Gastrocnemius medialis (tissue), 4 donors: ENCODE results near the gene FGD5. TPM values are rescaled to one million over a fixed set of nuclear protein-coding genes. Genes with fewer than 3 reads are reported as not detected.

Source experiments
- ATAC-seq, 2 donors: fragments of 150-250 bp; one replicate each; pipeline ENCODE4 v1.9.1; 2016
- DNase-seq, 2 donors: peaks; one replicate each; pipeline ENCODE4 v3.0.0-alpha.2; 2019
- H3K27ac ChIP-seq, 4 donors: fragments of 200-600 bp; sonication (generic); 1 replicate in 1 of 4; 2 replicates in 3 of 4; pipeline ENCODE4 v1.5.1; 2016 to 2018; ENCODE audit warnings: mild to moderate bottlenecking in 2 of 4, moderate library complexity in 1 of 4
- H3K27me3 ChIP-seq, 3 donors: fragments of 200-600 bp; sonication (generic) in 2 of 3; 1 replicate in 1 of 3; 2 replicates in 2 of 3; pipeline versions ENCODE4 v1.5.1 to v1.6.0; 2016 to 2019; ENCODE audit warnings: mild to moderate bottlenecking in 1 of 3, moderate library complexity in 1 of 3
- H3K36me3 ChIP-seq, 2 donors: fragments of 200-600 bp; sonication (generic) in 1 of 2; one replicate each; pipeline ENCODE4 v1.5.1; 2017 to 2018
- H3K4me1 ChIP-seq, 2 donors: fragments of 200-600 bp; sonication (generic) in 1 of 2; one replicate each; pipeline ENCODE4 v1.5.1; 2016 to 2017; ENCODE audit warnings: mild to moderate bottlenecking in 2 of 2
- H3K4me3 ChIP-seq, 4 donors: fragments of 200-600 bp; sonication (generic) in 3 of 4; 1 replicate in 1 of 4; 2 replicates in 3 of 4; pipeline ENCODE4 v1.5.1; 2016 to 2019; ENCODE audit warnings: mild to moderate bottlenecking in 2 of 4
- H3K9me3 ChIP-seq, 3 donors: fragments of 200-600 bp; sonication (generic) in 2 of 3; 1 replicate in 1 of 3; 2 replicates in 2 of 3; pipeline ENCODE4 v1.5.1; 2016 to 2019
- CTCF ChIP-seq, 5 experiments: fragments of 450-650 bp in 3 of 5; fragments of 200-600 bp in 2 of 5; sonication (generic) in 2 of 5; IDR thresholded peaks in 4 of 5; conservative IDR thresholded peaks in 1 of 5; 1 replicate in 4 of 5; 2 replicates in 1 of 5; pipeline ENCODE4 v1.5.1; 2016 to 2019; ENCODE audit warnings: antibody characterized with exemption in 5 of 5, mild to moderate bottlenecking in 3 of 5, moderate library complexity in 3 of 5
- POLR2A ChIP-seq, 2 donors: fragments of 450-650 bp; IDR thresholded peaks; one replicate each; pipeline ENCODE4 v1.6.1; 2017; ENCODE audit warnings: antibody characterized with exemption in 2 of 2, mild to moderate bottlenecking in 2 of 2, moderate library complexity in 2 of 2
- in situ Hi-C, 4 donors: fragments of 200-750 bp; cut with MboI; loops; one replicate each; pipeline versions ENCODE4 v1.15.0 to v1.8.0; 2017; ENCODE audit warnings: low sequenced_read_pairs in 4 of 4
- intact Hi-C: fragments of 100-400 bp; cut with DNase I; formaldehyde crosslinking; loops from one replicate; pipeline ENCODE4 v1.15.1; 2023; ENCODE audit warnings: low total_unique reads
- total RNA-seq, 4 donors: library from RNA; depleted of rRNA; stranded (reverse); fragments of >200 nt; gene quantifications; one replicate each; pipeline versions ENCODE4 v1.1.0 to v1.2.3, GENCODE V29; 2016

The FGD5 gene
- total RNA-seq, 4 donors from 2014 or later = 4.4 to 8.4 (median 5.2) TPM

GRCh38 chr3:14796403-14797077, 22.2 kb upstream of the FGD5 start:
- TF ChIP-seq CTCF (IDR thresholded peaks at IDR 0.05 in 4 of 5, conservative IDR thresholded peaks at IDR 0.05 in 1 of 5) (no peak), POLR2A (IDR thresholded peaks at IDR 0.05) (no peak)
- ATAC-seq (no peak), DNase-seq (no peak)
- peaks cover 0 to 4% of the 10 kb centered on the region in 2 donors for H3K4me1 ChIP-seq
- H3K9me3 ChIP-seq = no peaks in the 10 kb centered on the region
- H3K4me3 ChIP-seq = no peak overlapping the region
- in situ Hi-C loops (loop anchor here in 3 of 4 donors (10.0 to 25.0 kb wide), 2 partner anchors 116 to 128 kb away; no protein-coding TSS in a partner anchor), intact Hi-C loops (loop anchor here (10.0 kb wide), 1 partner anchor 48 kb away; no protein-coding TSS in a partner anchor)
- no peak overlapping the region for H3K27ac ChIP-seq
- H3K36me3 ChIP-seq = no peaks in the 10 kb centered on the region
- H3K27me3 ChIP-seq = no peaks in the 10 kb centered on the region

GRCh38 chr3:14797731-14798130, 21.0 kb upstream of the FGD5 start:
- H3K9me3 ChIP-seq = no peaks in the 10 kb centered on the region
- DNase-seq = no peak
- no peak for TF ChIP-seq POLR2A (IDR thresholded peaks at IDR 0.05)
- TF ChIP-seq CTCF (IDR thresholded peaks at IDR 0.05 in 4 of 5, conservative IDR thresholded peaks at IDR 0.05 in 1 of 5) = no peak
- no peaks in the 10 kb centered on the region for H3K27me3 ChIP-seq
- H3K27ac ChIP-seq = no peak overlapping the region
- in situ Hi-C loops = loop anchor here in 3 of 4 donors (10.0 to 25.0 kb wide), 2 partner anchors 115 to 127 kb away; no protein-coding TSS in a partner anchor
- H3K4me1 ChIP-seq = peaks cover 0 to 4% of the 10 kb centered on the region in 2 donors
- intact Hi-C loops = loop anchor here (10.0 kb wide), 1 partner anchor 47 kb away; no protein-coding TSS in a partner anchor
- H3K4me3 ChIP-seq = no peak overlapping the region
- H3K36me3 ChIP-seq = no peaks in the 10 kb centered on the region
- ATAC-seq = no peak

GRCh38 chr3:14798231-14798630, 20.5 kb upstream of the FGD5 start:
- in situ Hi-C loops = loop anchor here in 3 of 4 donors (10.0 to 25.0 kb wide), 2 partner anchors 114 to 127 kb away; no protein-coding TSS in a partner anchor
- TF ChIP-seq POLR2A (IDR thresholded peaks at IDR 0.05) (no peak), CTCF (IDR thresholded peaks at IDR 0.05 in 4 of 5, conservative IDR thresholded peaks at IDR 0.05 in 1 of 5) (no peak)

GRCh38 chr3:14799146-14799545, 19.6 kb upstream of the FGD5 start:
- H3K9me3 ChIP-seq = no peaks in the 10 kb centered on the region
- H3K36me3 ChIP-seq = no peaks in the 10 kb centered on the region
- H3K4me1 ChIP-seq = no peaks in the 10 kb centered on the region
- DNase-seq (no peak), ATAC-seq (no peak)
- no peak overlapping the region for H3K4me3 ChIP-seq
- no peaks in the 10 kb centered on the region for H3K27me3 ChIP-seq
- in situ Hi-C loops = loop anchor here in 3 of 4 donors (10.0 to 25.0 kb wide), 2 partner anchors 113 to 126 kb away; no protein-coding TSS in a partner anchor
- intact Hi-C loops = loop anchor here (10.0 kb wide), 1 partner anchor 46 kb away; no protein-coding TSS in a partner anchor
- TF ChIP-seq POLR2A (IDR thresholded peaks at IDR 0.05) (no peak), CTCF (IDR thresholded peaks at IDR 0.05 in 4 of 5, conservative IDR thresholded peaks at IDR 0.05 in 1 of 5) (no peak)
- H3K27ac ChIP-seq = no peak overlapping the region

More at GRCh38 chr3:14798231-14798630, 20.5 kb upstream of the FGD5 start:
- intact Hi-C loops = loop anchor here (10.0 kb wide), 1 partner anchor 47 kb away; no protein-coding TSS in a partner anchor
- Histone ChIP-seq H3K27me3 (no peaks in the 10 kb centered on the region), H3K9me3 (no peaks in the 10 kb centered on the region), H3K27ac (no peak overlapping the region), H3K4me1 (no peaks in the 10 kb centered on the region), H3K36me3 (no peaks in the 10 kb centered on the region), H3K4me3 (no peak overlapping the region)
- DNase-seq = no peak
- ATAC-seq = no peak
